Retinal pigment epithelial cell (primary cell): ENCODE data around the gene MFAP3L.

Source experiments
- DNase-seq: peaks from one replicate; pipeline ENCODE4 v3.0.0-alpha.2; 2010; ENCODE audit warnings: low read depth
- H3K4me3 ChIP-seq: 2 replicates; pipeline ENCODE4 v1.5.1; 2011; ENCODE audit warnings: mild to moderate bottlenecking, low read length, control low read depth, moderate library complexity
- TF ChIP-seq, protein P1 (sequence below): conservative IDR thresholded peaks from 2 replicates; pipeline ENCODE4 v1.5.1; 2011; ENCODE audit warnings: low read depth, low read length, control low read depth, inconsistent platforms

Gene MFAP3L

DNA sequence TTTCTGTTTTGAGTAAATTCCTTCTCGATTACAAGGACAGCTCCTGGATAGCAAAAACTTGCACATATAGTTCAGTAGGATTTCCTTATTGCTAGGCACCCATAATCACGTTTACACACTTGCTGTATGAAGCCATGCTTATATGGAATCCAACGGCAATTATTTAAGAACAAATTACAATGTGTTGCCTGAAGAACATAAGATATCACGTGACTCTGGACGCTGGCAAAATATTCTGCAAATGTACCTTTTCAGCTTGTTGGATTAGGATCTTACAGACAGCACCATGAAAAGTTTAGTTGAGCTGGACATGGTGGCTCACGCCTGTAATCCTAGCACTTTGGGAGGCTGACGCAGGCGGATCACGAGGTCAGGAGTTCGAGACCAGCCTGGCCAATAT lies 17.4 kb downstream of the MFAP3L start:
- no peak overlapping the region for H3K4me3 ChIP-seq
- TF ChIP-seq, protein P1, sequence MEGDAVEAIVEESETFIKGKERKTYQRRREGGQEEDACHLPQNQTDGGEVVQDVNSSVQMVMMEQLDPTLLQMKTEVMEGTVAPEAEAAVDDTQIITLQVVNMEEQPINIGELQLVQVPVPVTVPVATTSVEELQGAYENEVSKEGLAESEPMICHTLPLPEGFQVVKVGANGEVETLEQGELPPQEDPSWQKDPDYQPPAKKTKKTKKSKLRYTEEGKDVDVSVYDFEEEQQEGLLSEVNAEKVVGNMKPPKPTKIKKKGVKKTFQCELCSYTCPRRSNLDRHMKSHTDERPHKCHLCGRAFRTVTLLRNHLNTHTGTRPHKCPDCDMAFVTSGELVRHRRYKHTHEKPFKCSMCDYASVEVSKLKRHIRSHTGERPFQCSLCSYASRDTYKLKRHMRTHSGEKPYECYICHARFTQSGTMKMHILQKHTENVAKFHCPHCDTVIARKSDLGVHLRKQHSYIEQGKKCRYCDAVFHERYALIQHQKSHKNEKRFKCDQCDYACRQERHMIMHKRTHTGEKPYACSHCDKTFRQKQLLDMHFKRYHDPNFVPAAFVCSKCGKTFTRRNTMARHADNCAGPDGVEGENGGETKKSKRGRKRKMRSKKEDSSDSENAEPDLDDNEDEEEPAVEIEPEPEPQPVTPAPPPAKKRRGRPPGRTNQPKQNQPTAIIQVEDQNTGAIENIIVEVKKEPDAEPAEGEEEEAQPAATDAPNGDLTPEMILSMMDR: no peak

GRCh38 chr4:170008371-170008770 lies 17.8 kb downstream of the MFAP3L start:
- DNase-seq: peak; percentile 64
- H3K4me3 ChIP-seq: peak overlapping the region; percentile 3
- TF ChIP-seq, protein P1: peak; percentile 13

More for the DNA sequence above, 17.4 kb downstream of the MFAP3L start:
- DNase-seq: no peak

DNA sequence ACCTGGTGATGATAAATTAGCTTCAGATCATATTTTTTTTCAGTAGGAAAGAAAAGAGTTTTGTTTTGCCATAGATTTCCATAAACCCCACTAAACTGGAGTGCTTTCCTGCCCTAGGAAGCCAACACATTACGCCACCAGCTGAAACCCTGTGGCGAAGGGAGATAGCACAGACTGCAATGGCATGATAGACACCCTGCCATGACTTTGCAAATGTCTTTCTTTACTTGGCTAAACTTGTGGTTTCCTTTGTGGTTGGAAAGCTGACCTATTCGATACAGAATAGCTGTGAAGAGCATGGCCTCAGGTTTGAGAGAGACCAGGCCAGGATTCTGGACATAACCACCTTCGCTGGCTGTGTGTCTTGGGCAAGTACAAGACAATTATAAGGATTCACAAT lies 19.1 kb downstream of the MFAP3L start:
- TF ChIP-seq, protein P1: no peak
- no peak overlapping the region for H3K4me3 ChIP-seq
- DNase-seq: no peak

GRCh38 chr4:170005472-170005871 lies 20.7 kb downstream of the MFAP3L start:
- DNase-seq: no peak
- H3K4me3 ChIP-seq: no peak overlapping the region
- TF ChIP-seq, protein P1: no peak

DNA sequence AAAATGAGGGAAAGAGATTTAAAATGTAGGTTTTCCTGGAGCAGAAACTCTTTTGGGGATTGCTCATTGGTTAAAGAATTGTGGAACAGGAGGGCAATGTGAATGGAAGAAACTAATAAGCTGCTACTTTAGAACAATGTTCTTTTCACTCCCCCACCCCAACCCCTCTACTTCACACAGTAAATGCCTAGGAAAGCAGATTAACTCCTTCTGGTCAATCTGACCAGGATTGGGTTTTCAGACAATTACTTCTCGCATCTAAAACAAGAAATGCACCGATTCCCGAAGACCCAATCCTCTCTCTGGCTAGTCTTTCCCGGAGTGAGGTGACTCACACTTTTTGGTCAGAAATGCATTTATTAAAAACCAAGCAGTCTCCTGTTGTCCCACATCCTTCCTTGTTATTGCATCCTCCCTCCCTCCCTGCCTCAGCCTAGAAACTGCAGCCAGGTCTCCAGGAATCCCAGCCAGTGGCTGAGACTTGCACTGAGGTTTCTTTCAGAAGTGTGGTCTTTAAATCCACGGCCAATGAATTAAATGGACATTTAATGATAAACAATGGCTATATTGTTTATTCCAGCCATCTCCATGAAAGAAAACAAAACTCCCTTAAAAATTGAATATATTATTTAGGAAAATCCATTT lies 21.4 kb downstream of the MFAP3L start:
- no peak overlapping the region for H3K4me3 ChIP-seq
- TF ChIP-seq, protein P1: no peak
- DNase-seq: peak; percentile 73

GRCh38 chr4:170003071-170004070 lies 22.8 kb downstream of the MFAP3L start:
- DNase-seq: peak; percentile 83
- TF ChIP-seq, protein P1: no peak
- H3K4me3 ChIP-seq: no peak overlapping the region
